ENCODE data around the gene WBP2. TPM values are rescaled to one million over a fixed set of nuclear protein-coding genes. Genes with fewer than 3 reads are reported as not detected.

Gene WBP2
- total RNA-seq, 4 donors from 2014 or later, result 129 to 259 (median 148) TPM

DNA sequence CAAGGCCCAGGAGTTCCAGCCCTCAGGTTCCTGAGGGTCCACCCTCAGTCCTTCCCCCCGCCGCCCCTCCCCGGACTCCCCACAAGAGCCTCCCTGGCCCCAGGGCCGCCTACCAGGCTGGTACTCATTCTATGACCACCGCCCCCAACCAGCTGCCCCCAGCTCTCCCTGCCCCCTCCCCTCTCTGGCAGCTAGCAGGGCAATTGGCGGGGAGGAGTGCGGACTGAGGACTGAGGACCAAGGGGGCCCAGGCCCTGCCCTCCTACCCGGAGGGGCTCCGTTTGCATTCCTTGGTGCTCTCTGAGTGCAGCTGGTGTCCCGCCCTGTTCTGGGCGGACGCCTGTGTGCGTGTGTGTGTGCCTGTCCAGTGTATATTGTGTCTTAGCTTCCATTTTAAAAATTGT, 30.0 kb downstream of the WBP2 start:
- TF ChIP-seq, protein P1, sequence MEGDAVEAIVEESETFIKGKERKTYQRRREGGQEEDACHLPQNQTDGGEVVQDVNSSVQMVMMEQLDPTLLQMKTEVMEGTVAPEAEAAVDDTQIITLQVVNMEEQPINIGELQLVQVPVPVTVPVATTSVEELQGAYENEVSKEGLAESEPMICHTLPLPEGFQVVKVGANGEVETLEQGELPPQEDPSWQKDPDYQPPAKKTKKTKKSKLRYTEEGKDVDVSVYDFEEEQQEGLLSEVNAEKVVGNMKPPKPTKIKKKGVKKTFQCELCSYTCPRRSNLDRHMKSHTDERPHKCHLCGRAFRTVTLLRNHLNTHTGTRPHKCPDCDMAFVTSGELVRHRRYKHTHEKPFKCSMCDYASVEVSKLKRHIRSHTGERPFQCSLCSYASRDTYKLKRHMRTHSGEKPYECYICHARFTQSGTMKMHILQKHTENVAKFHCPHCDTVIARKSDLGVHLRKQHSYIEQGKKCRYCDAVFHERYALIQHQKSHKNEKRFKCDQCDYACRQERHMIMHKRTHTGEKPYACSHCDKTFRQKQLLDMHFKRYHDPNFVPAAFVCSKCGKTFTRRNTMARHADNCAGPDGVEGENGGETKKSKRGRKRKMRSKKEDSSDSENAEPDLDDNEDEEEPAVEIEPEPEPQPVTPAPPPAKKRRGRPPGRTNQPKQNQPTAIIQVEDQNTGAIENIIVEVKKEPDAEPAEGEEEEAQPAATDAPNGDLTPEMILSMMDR (IDR thresholded peaks at IDR 0.05 in 4 of 5, conservative IDR thresholded peaks at IDR 0.05 in 1 of 5), result no peak
- TF ChIP-seq POLR2A (IDR thresholded peaks at IDR 0.05), result no peak
- DNase-seq (no peak), ATAC-seq (no peak)
- H3K27me3 ChIP-seq, result no peaks in the 10 kb centered on the region
- no peaks in the 10 kb centered on the region for H3K9me3 ChIP-seq
- intact Hi-C loops (cut with DNase I; ENCODE audit: low total_unique reads), result loop anchor here (5.0 kb wide), 1 partner anchor 33 kb away; no protein-coding TSS in a partner anchor
- no peak overlapping the region for H3K4me3 ChIP-seq
- peaks cover 15 to 17% of the 10 kb centered on the region in 2 donors for H3K4me1 ChIP-seq
- H3K36me3 ChIP-seq, result peaks cover 0 to 47% of the 10 kb centered on the region in 2 donors
- in situ Hi-C loops (cut with MboI; ENCODE audit: low sequenced_read_pairs in 4 of 4), result no loop called here
- no peak overlapping the region for H3K27ac ChIP-seq

DNA sequence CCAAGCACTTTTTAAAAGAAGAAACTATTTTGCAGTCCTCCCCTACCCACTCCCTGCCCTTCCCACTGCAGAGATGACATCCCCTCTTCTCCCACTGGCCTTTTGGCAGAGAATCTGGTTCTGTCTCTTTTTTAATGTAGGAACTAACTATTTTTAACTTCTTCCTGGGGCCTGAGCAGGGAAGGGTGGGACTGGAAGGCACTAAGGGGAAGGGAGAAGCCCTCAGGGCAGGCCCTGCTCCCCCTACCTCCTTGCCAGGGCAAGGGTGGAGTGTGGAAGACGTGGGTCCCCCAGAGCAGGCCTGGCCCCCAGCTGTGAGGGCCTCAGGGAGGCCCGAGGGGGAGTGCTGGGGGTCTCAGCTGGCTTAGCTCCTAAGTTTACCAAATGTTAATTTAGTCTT, 30.5 kb downstream of the WBP2 start:
- in situ Hi-C loops (cut with MboI; ENCODE audit: low sequenced_read_pairs in 4 of 4), result no loop called here
- ATAC-seq (no peak), DNase-seq (no peak)
- intact Hi-C loops (cut with DNase I; ENCODE audit: low total_unique reads), result loop anchor here (5.0 kb wide), 1 partner anchor 32 kb away; no protein-coding TSS in a partner anchor
- no peak for TF ChIP-seq POLR2A (IDR thresholded peaks at IDR 0.05)
- TF ChIP-seq, protein P1 (IDR thresholded peaks at IDR 0.05 in 4 of 5, conservative IDR thresholded peaks at IDR 0.05 in 1 of 5), result no peak
- Histone ChIP-seq H3K9me3 (no peaks in the 10 kb centered on the region), H3K4me3 (no peak overlapping the region), H3K36me3 (peaks cover 0 to 51% of the 10 kb centered on the region in 2 donors), H3K27ac (peak overlapping the region in 1 of 4 donors; percentile 26), H3K27me3 (no peaks in the 10 kb centered on the region), H3K4me1 (peaks cover 15 to 17% of the 10 kb centered on the region in 2 donors)

- no peaks in the 10 kb centered on the region for H3K9me3 ChIP-seq
- intact Hi-C loops (cut with DNase I; ENCODE audit: low total_unique reads) (no loop called here), in situ Hi-C loops (cut with MboI; ENCODE audit: low sequenced_read_pairs in 4 of 4) (no loop called here)
- no peak overlapping the region for H3K27ac ChIP-seq
- peaks cover 0 to 57% of the 10 kb centered on the region in 2 donors for H3K36me3 ChIP-seq
- no peaks in the 10 kb centered on the region for H3K27me3 ChIP-seq
- no peak overlapping the region for H3K4me3 ChIP-seq
- DNase-seq (no peak), ATAC-seq (no peak)
- TF ChIP-seq POLR2A (IDR thresholded peaks at IDR 0.05), result no peak
- TF ChIP-seq, protein P1 (IDR thresholded peaks at IDR 0.05 in 4 of 5, conservative IDR thresholded peaks at IDR 0.05 in 1 of 5), result no peak
- H3K4me1 ChIP-seq, result peaks cover 15 to 17% of the 10 kb centered on the region in 2 donors
Measured at GRCh38 chr17:75824050-75824552, 31.0 kb downstream of the WBP2 start.

GRCh38 chr17:75823257-75824041, 31.7 kb downstream of the WBP2 start:
- intact Hi-C loops (cut with DNase I; ENCODE audit: low total_unique reads), result no loop called here
- peaks cover 0 to 63% of the 10 kb centered on the region in 2 donors for H3K36me3 ChIP-seq

More at GRCh38 chr17:75823257-75824041, 31.7 kb downstream of the WBP2 start:
- in situ Hi-C loops (cut with MboI; ENCODE audit: low sequenced_read_pairs in 4 of 4), result no loop called here
- H3K27ac ChIP-seq, result no peak overlapping the region
- H3K4me1 ChIP-seq, result peaks cover 15 to 17% of the 10 kb centered on the region in 2 donors
- H3K27me3 ChIP-seq, result no peaks in the 10 kb centered on the region
- no peak for ATAC-seq
- no peak for DNase-seq
- no peak for TF ChIP-seq POLR2A (IDR thresholded peaks at IDR 0.05)
- TF ChIP-seq, protein P1 (IDR thresholded peaks at IDR 0.05 in 4 of 5, conservative IDR thresholded peaks at IDR 0.05 in 1 of 5), result no peak
- no peak overlapping the region for H3K4me3 ChIP-seq
- no peaks in the 10 kb centered on the region for H3K9me3 ChIP-seq
